ENCODE measurements around the gene TMEM221. TPM values are rescaled to one million over a fixed set of nuclear protein-coding genes. Genes with fewer than 3 reads are reported as not detected.

TMEM221 gene
- total and polyA plus RNA-seq, 9 of the 15 experiments (the other 6 are each of a cell fraction or from before 2014, with no cell fraction given) = 0.06 to 0.35 TPM; not detected in 7

Other genes starting within 250 kb of the TMEM221 start
Only the 7 nearest of the 20 such genes appear.
- 0.09 and 0.53 TPM in 2 replicates for gene PLVAP, start 71.3 kb downstream of the TMEM221 start, total RNA-seq (2014; rRNA removed)
- 0.10 TPM in 1 of 2 replicates, not detected in the other for gene PLVAP, start 71.3 kb downstream of the TMEM221 start, total RNA-seq (2014; rRNA removed; fragmentation: Illumina TruSeq; extraction: Trizol)
- gene PLVAP, start 71.3 kb downstream of the TMEM221 start, total RNA-seq (2015; rRNA removed; fragmentation: Illumina TruSeq; extraction: Trizol) = not detected in 2 replicates
- 0.75 and 0.81 TPM in 2 replicates for gene PLVAP, start 71.3 kb downstream of the TMEM221 start, total RNA-seq (2021)
- 0.49 and 0.70 TPM in 2 replicates for gene PLVAP, start 71.3 kb downstream of the TMEM221 start, polyA plus RNA-seq (2011; rRNA removed)
- gene PLVAP, start 71.3 kb downstream of the TMEM221 start, polyA plus RNA-seq (2014; fragmentation: Illumina TruSeq; extraction: Trizol) = 0.51 and 0.84 TPM in 2 replicates
- not detected for gene PLVAP, start 71.3 kb downstream of the TMEM221 start, polyA plus RNA-seq (2014; fragmentation: Nextera tagmentation; extraction: Ambion mirVana)
- 0.31 and 0.84 TPM in 2 replicates for gene PLVAP, start 71.3 kb downstream of the TMEM221 start, polyA plus RNA-seq (2014; rRNA removed)
- gene CCDC194, start 54.5 kb downstream of the TMEM221 start, total RNA-seq (2014; rRNA removed) = 0.37 and 1.3 TPM in 2 replicates
- 0.18 and 0.22 TPM in 2 replicates for gene CCDC194, start 54.5 kb downstream of the TMEM221 start, total RNA-seq (2014; rRNA removed; fragmentation: Illumina TruSeq; extraction: Trizol)
- gene CCDC194, start 54.5 kb downstream of the TMEM221 start, total RNA-seq (2015; rRNA removed; fragmentation: Illumina TruSeq; extraction: Trizol) = 0.34 and 0.47 TPM in 2 replicates
- gene CCDC194, start 54.5 kb downstream of the TMEM221 start, total RNA-seq (2021) = 0.31 and 0.76 TPM in 2 replicates
- 0.13 and 0.46 TPM in 2 replicates for gene CCDC194, start 54.5 kb downstream of the TMEM221 start, polyA plus RNA-seq (2011; rRNA removed)
- gene CCDC194, start 54.5 kb downstream of the TMEM221 start, polyA plus RNA-seq (2014; fragmentation: Illumina TruSeq; extraction: Trizol) = 0.35 TPM in 1 of 2 replicates, not detected in the other
- gene CCDC194, start 54.5 kb downstream of the TMEM221 start, polyA plus RNA-seq (2014; fragmentation: Nextera tagmentation; extraction: Ambion mirVana) = not detected
- gene CCDC194, start 54.5 kb downstream of the TMEM221 start, polyA plus RNA-seq (2014; rRNA removed) = 0.43 and 0.72 TPM in 2 replicates
- gene BST2, start 43.0 kb downstream of the TMEM221 start, total RNA-seq (2014; rRNA removed) = 186 and 224 TPM in 2 replicates
- 54.9 and 64.7 TPM in 2 replicates for gene BST2, start 43.0 kb downstream of the TMEM221 start, total RNA-seq (2014; rRNA removed; fragmentation: Illumina TruSeq; extraction: Trizol)
- gene BST2, start 43.0 kb downstream of the TMEM221 start, total RNA-seq (2015; rRNA removed; fragmentation: Illumina TruSeq; extraction: Trizol) = 126 and 129 TPM in 2 replicates
- gene BST2, start 43.0 kb downstream of the TMEM221 start, total RNA-seq (2021) = 158 and 163 TPM in 2 replicates
- 151 and 194 TPM in 2 replicates for gene BST2, start 43.0 kb downstream of the TMEM221 start, polyA plus RNA-seq (2011; rRNA removed)
- 135 and 166 TPM in 2 replicates for gene BST2, start 43.0 kb downstream of the TMEM221 start, polyA plus RNA-seq (2014; fragmentation: Illumina TruSeq; extraction: Trizol)
- gene BST2, start 43.0 kb downstream of the TMEM221 start, polyA plus RNA-seq (2014; fragmentation: Nextera tagmentation; extraction: Ambion mirVana) = 10 to 100 TPM; 11.2 to 69.8 TPM
- 232 and 241 TPM in 2 replicates for gene BST2, start 43.0 kb downstream of the TMEM221 start, polyA plus RNA-seq (2014; rRNA removed)
- 43.0 and 45.3 TPM in 2 replicates for gene MVB12A, start 28.6 kb downstream of the TMEM221 start, total RNA-seq (2014; rRNA removed)
- gene MVB12A, start 28.6 kb downstream of the TMEM221 start, total RNA-seq (2014; rRNA removed; fragmentation: Illumina TruSeq; extraction: Trizol) = 7.1 and 10.0 TPM in 2 replicates
- gene MVB12A, start 28.6 kb downstream of the TMEM221 start, total RNA-seq (2015; rRNA removed; fragmentation: Illumina TruSeq; extraction: Trizol) = 21.1 and 22.8 TPM in 2 replicates
- gene MVB12A, start 28.6 kb downstream of the TMEM221 start, total RNA-seq (2021) = 46.2 and 46.9 TPM in 2 replicates
- 22.4 and 28.1 TPM in 2 replicates for gene MVB12A, start 28.6 kb downstream of the TMEM221 start, polyA plus RNA-seq (2011; rRNA removed)
- gene MVB12A, start 28.6 kb downstream of the TMEM221 start, polyA plus RNA-seq (2014; fragmentation: Illumina TruSeq; extraction: Trizol) = 22.5 and 34.3 TPM in 2 replicates
- gene MVB12A, start 28.6 kb downstream of the TMEM221 start, polyA plus RNA-seq (2014; fragmentation: Nextera tagmentation; extraction: Ambion mirVana) = 1 to 10 TPM; 1.2 to 1.7 TPM
- gene MVB12A, start 28.6 kb downstream of the TMEM221 start, polyA plus RNA-seq (2014; rRNA removed) = 39.7 and 42.5 TPM in 2 replicates
- gene NXNL1, start 12.3 kb upstream of the TMEM221 start, total RNA-seq (2014; rRNA removed) = not detected in 2 replicates
- not detected in 2 replicates for gene NXNL1, start 12.3 kb upstream of the TMEM221 start, total RNA-seq (2014; rRNA removed; fragmentation: Illumina TruSeq; extraction: Trizol)
- gene NXNL1, start 12.3 kb upstream of the TMEM221 start, total RNA-seq (2015; rRNA removed; fragmentation: Illumina TruSeq; extraction: Trizol) = not detected in 2 replicates
- not detected in 2 replicates for gene NXNL1, start 12.3 kb upstream of the TMEM221 start, total RNA-seq (2021)
- gene NXNL1, start 12.3 kb upstream of the TMEM221 start, polyA plus RNA-seq (2011; rRNA removed) = not detected in 2 replicates
- gene NXNL1, start 12.3 kb upstream of the TMEM221 start, polyA plus RNA-seq (2014; fragmentation: Illumina TruSeq; extraction: Trizol) = not detected in 2 replicates
- gene NXNL1, start 12.3 kb upstream of the TMEM221 start, polyA plus RNA-seq (2014; fragmentation: Nextera tagmentation; extraction: Ambion mirVana) = not detected
- not detected in 2 replicates for gene NXNL1, start 12.3 kb upstream of the TMEM221 start, polyA plus RNA-seq (2014; rRNA removed)
- 1.9 and 2.8 TPM in 2 replicates for gene SLC27A1, start 21.9 kb upstream of the TMEM221 start, total RNA-seq (2014; rRNA removed)
- gene SLC27A1, start 21.9 kb upstream of the TMEM221 start, total RNA-seq (2014; rRNA removed; fragmentation: Illumina TruSeq; extraction: Trizol) = 0.38 and 0.44 TPM in 2 replicates
- 0.79 and 1.0 TPM in 2 replicates for gene SLC27A1, start 21.9 kb upstream of the TMEM221 start, total RNA-seq (2015; rRNA removed; fragmentation: Illumina TruSeq; extraction: Trizol)
- gene SLC27A1, start 21.9 kb upstream of the TMEM221 start, total RNA-seq (2021) = 1.6 and 2.0 TPM in 2 replicates
- 1.4 and 1.7 TPM in 2 replicates for gene SLC27A1, start 21.9 kb upstream of the TMEM221 start, polyA plus RNA-seq (2011; rRNA removed)
- 1.1 and 1.3 TPM in 2 replicates for gene SLC27A1, start 21.9 kb upstream of the TMEM221 start, polyA plus RNA-seq (2014; fragmentation: Illumina TruSeq; extraction: Trizol)
- under 1 TPM; 0.06 to 0.10 TPM for gene SLC27A1, start 21.9 kb upstream of the TMEM221 start, polyA plus RNA-seq (2014; fragmentation: Nextera tagmentation; extraction: Ambion mirVana)
- gene SLC27A1, start 21.9 kb upstream of the TMEM221 start, polyA plus RNA-seq (2014; rRNA removed) = 2.0 and 3.0 TPM in 2 replicates
- 38.1 and 42.4 TPM in 2 replicates for gene PGLS, start 63.0 kb upstream of the TMEM221 start, total RNA-seq (2014; rRNA removed)
- 5.7 and 10.9 TPM in 2 replicates for gene PGLS, start 63.0 kb upstream of the TMEM221 start, total RNA-seq (2014; rRNA removed; fragmentation: Illumina TruSeq; extraction: Trizol)
- gene PGLS, start 63.0 kb upstream of the TMEM221 start, total RNA-seq (2015; rRNA removed; fragmentation: Illumina TruSeq; extraction: Trizol) = 27.7 and 31.0 TPM in 2 replicates
- 61.1 and 65.5 TPM in 2 replicates for gene PGLS, start 63.0 kb upstream of the TMEM221 start, total RNA-seq (2021)
- gene PGLS, start 63.0 kb upstream of the TMEM221 start, polyA plus RNA-seq (2011; rRNA removed) = 21.2 and 39.4 TPM in 2 replicates
- 23.7 and 27.1 TPM in 2 replicates for gene PGLS, start 63.0 kb upstream of the TMEM221 start, polyA plus RNA-seq (2014; fragmentation: Illumina TruSeq; extraction: Trizol)
- 1 to 10 TPM in 1 of 2 experiments, under 1 TPM in 1; 0.79 to 1.1 TPM for gene PGLS, start 63.0 kb upstream of the TMEM221 start, polyA plus RNA-seq (2014; fragmentation: Nextera tagmentation; extraction: Ambion mirVana)
- 51.7 and 52.6 TPM in 2 replicates for gene PGLS, start 63.0 kb upstream of the TMEM221 start, polyA plus RNA-seq (2014; rRNA removed)

Data from K562 (cell line).